PC-3 (cell line): ENCODE data around the gene ANKRD40CL. TPM values are rescaled to one million over a fixed set of nuclear protein-coding genes. Genes with fewer than 3 reads are reported as not detected.

Source experiments
- ATAC-seq: fragments of 200-7000 bp; cut with Tn5 transposase; 2 replicates; pipeline ENCODE4 v1.9.1; 2020; ENCODE audit warnings: mild to moderate bottlenecking, moderate library complexity
- BruUV-seq: library from RNA; stranded (reverse); fragments of 400-500 nt; replicated peaks from 2 replicates; lab custom pipeline; 2021; lab: Mats Ljungman, UMichigan
- CTCF ChIA-PET: fragments of 300-600 bp; sonication (Branson Sonifier 250); formaldehyde crosslinking; loops from one replicate; lab custom pipeline; 2022; ENCODE audit warnings: antibody characterized with exemption; lab: Charles Lee
- POLR2A ChIA-PET: fragments of 300-600 bp; sonication (Branson Sonifier 250); formaldehyde crosslinking; loops from one replicate; lab custom pipeline; 2022; ENCODE audit warnings: antibody characterized with exemption; ENCODE audit not compliant: unreplicated experiment; lab: Charles Lee
- DNase-seq: peaks from one replicate; pipeline ENCODE4 v3.0.0-alpha.2; 2015
- H2AFZ ChIP-seq: fragments of 300-600 bp; sonication (generic); 2 replicates; pipeline ENCODE4 v1.6.0; 2016; ENCODE audit warnings: antibody characterized with exemption, low read length
- H3F3A ChIP-seq: fragments of 300-600 bp; sonication (generic); one replicate; pipeline ENCODE4 v1.6.0; 2017; ENCODE audit warnings: antibody characterized with exemption, low read length, control low read depth, mild to moderate bottlenecking; ENCODE audit not compliant: unreplicated experiment
- H3K27ac ChIP-seq: fragments of 300-600 bp; sonication (generic); 2 replicates; pipeline ENCODE4 v1.5.1; 2016; ENCODE audit warnings: mild to moderate bottlenecking, low read length
- H3K27me3 ChIP-seq: fragments of 300-600 bp; sonication (generic); 2 replicates; pipeline ENCODE4 v1.6.1; 2016; ENCODE audit warnings: low read length, mixed read lengths
- H3K36me3 ChIP-seq: fragments of 300-600 bp; sonication (generic); 2 replicates; pipeline ENCODE4 v1.6.1; 2016; ENCODE audit warnings: low read depth, mixed run types, low read length, mixed read lengths
- H3K4me1 ChIP-seq: fragments of 300-600 bp; sonication (generic); 2 replicates; pipeline ENCODE4 v1.5.1; 2016; ENCODE audit warnings: low read length; ENCODE audit not compliant: insufficient read depth
- H3K4me2 ChIP-seq: fragments of 300-600 bp; sonication (generic); 2 replicates; pipeline ENCODE4 v1.6.0; 2016; ENCODE audit warnings: low read length
- H3K4me3 ChIP-seq: fragments of 300-600 bp; sonication (generic); 2 replicates; pipeline ENCODE4 v1.5.1; 2016; ENCODE audit warnings: mild to moderate bottlenecking, low read length, mixed read lengths
- H3K79me2 ChIP-seq: fragments of 300-600 bp; sonication (generic); 2 replicates; pipeline ENCODE4 v1.6.1; 2017; ENCODE audit warnings: low read length, mixed read lengths
- H3K9ac ChIP-seq: fragments of 300-600 bp; sonication (generic); 2 replicates; pipeline ENCODE4 v1.6.0; 2016; ENCODE audit warnings: mild to moderate bottlenecking, low read length
- H3K9me2 ChIP-seq: fragments of 300-600 bp; sonication (generic); replicated peaks from 2 replicates; pipeline ENCODE4 v1.6.1; 2016; ENCODE audit warnings: mixed run types, low read length, mixed read lengths
- H3K9me3 ChIP-seq: fragments of 300-600 bp; sonication (generic); 2 replicates; pipeline ENCODE4 v1.6.1; 2016; ENCODE audit warnings: low read length, mixed read lengths
- H4K20me1 ChIP-seq: fragments of 300-600 bp; sonication (generic); 2 replicates; pipeline ENCODE4 v1.6.1; 2016; ENCODE audit warnings: low read length, mixed read lengths
- CTCF ChIP-seq: fragments of 300-600 bp; sonication (generic); conservative IDR thresholded peaks from 2 replicates; pipeline ENCODE4 v1.5.1; 2017; ENCODE audit warnings: antibody characterized with exemption, low read depth, mild to moderate bottlenecking, low read length
- EZH2 ChIP-seq: fragments of 300-600 bp; sonication (generic); IDR thresholded peaks from one replicate; pipeline ENCODE4 v1.6.1; 2017; ENCODE audit warnings: antibody characterized with exemption, mild to moderate bottlenecking, low read length; ENCODE audit not compliant: unreplicated experiment
- EZH2phosphoT487 ChIP-seq: fragments of 300-600 bp; sonication (generic); IDR thresholded peaks from 2 replicates; pipeline ENCODE4 v1.6.1; 2018; ENCODE audit warnings: mild to moderate bottlenecking, antibody characterized with exemption, low read length, borderline replicate concordance
- intact Hi-C: fragments of 100-400 bp; cut with micrococcal nuclease; formaldehyde crosslinking; loops from 2 replicates; pipeline ENCODE4 v1.9.0; 2023
- total RNA-seq: library from RNA; depleted of rRNA; stranded (reverse); fragments of >200 nt; gene quantifications from 2 replicates; pipeline ENCODE4 v1.2.3, GENCODE V29; 2014

The ANKRD40CL gene
- total RNA-seq, 1 experiment from 2014 or later: not detected

DNA sequence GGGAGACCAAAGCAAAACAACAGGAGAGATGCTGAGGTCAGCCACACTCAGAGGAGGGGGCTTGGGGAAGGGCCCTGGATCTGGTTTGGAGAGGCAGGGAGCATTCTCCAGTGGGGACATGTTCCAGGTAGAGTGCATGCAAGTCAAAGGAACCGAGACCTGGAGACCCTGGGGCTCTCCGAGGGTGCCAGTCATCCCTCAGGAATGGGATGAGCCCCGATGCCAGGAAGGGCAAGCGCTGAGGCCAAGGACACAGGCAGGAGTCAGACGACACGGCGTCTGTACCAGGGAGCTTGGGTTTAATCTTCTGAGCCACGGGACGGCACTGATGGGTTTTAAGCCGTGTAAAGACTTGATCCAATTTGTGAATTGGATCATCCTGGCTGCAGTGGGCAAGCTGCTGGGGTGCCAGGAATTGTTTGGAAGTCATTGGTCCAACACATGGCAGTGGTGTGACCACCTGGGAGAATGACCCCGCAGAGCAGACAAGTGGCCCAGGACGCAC lies 32.9 kb upstream of the ANKRD40CL start:
- Histone ChIP-seq H3F3A (no peaks in the 10 kb centered on the region), H2AFZ (no peak overlapping the region), H4K20me1 (no peaks in the 10 kb centered on the region), H3K4me3 (no peak overlapping the region), H3K9me2 (no peaks in the 10 kb centered on the region), H3K9me3 (no peaks in the 10 kb centered on the region), H3K4me1 (no peaks in the 10 kb centered on the region), H3K9ac (no peak overlapping the region), H3K79me2 (no peaks in the 10 kb centered on the region), H3K27ac (no peak overlapping the region), H3K27me3 (no peaks in the 10 kb centered on the region), H3K36me3 (no peaks in the 10 kb centered on the region), H3K4me2 (no peak overlapping the region)
- ATAC-seq (no peak), DNase-seq (no peak)
- intact Hi-C loops: no loop called here
- CTCF ChIA-PET: no interaction called here
- BruUV-seq: no TSS peak
- POLR2A ChIA-PET: no interaction called here
- TF ChIP-seq EZH2: no peak
- no peak for TF ChIP-seq EZH2phosphoT487
- TF ChIP-seq CTCF: no peak

DNA sequence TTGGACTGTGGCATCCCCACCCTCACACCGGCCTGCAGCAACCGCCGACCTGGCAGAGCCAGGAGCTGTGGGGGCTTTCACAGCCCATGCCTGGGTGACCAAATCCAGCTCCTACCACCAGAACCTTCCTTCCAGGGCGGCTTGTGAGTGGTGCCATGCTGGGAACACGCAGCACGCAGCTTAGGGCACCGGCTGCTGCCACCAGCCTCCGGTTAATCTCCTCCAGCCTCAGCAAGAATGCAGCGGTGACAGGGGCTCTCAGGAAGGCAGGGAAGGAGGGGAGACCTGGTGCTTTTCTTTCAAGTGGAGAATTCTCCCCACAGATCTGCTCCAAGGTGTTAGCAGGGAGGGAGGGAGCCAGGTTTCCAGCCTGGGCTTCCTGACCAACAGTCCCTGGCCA lies 32.3 kb upstream of the ANKRD40CL start:
- H3K4me2 ChIP-seq: no peak overlapping the region

More for the DNA sequence above, 32.3 kb upstream of the ANKRD40CL start:
- Histone ChIP-seq H3K9ac (no peak overlapping the region), H3K27ac (no peak overlapping the region), H3K36me3 (no peaks in the 10 kb centered on the region), H3F3A (no peaks in the 10 kb centered on the region), H4K20me1 (no peaks in the 10 kb centered on the region), H3K9me3 (no peaks in the 10 kb centered on the region), H3K4me1 (no peaks in the 10 kb centered on the region), H2AFZ (no peak overlapping the region), H3K79me2 (no peaks in the 10 kb centered on the region), H3K4me3 (no peak overlapping the region), H3K27me3 (no peaks in the 10 kb centered on the region), H3K9me2 (no peaks in the 10 kb centered on the region)
- POLR2A ChIA-PET: no interaction called here
- DNase-seq: no peak
- ATAC-seq: no peak
- BruUV-seq: no TSS peak
- intact Hi-C loops: no loop called here
- CTCF ChIA-PET: interaction anchor here (0.5 kb wide), 1 partner anchor 16 kb away, joined by 4 read pairs; no protein-coding TSS in a partner anchor
- TF ChIP-seq EZH2phosphoT487 (no peak), CTCF (no peak), EZH2 (no peak)
